HG03558 (cell line): Measurements from ENCODE around the gene CYTIP.

Experiments
- ATAC-seq: cut with Tn5 transposase; IDR thresholded peaks from one replicate; pipeline ENCODE4 v1.9.1; 2021; ENCODE audit warnings: moderate number of reproducible peaks; ENCODE audit not compliant: unreplicated experiment; ENCODE audit errors: extremely low read depth

The CYTIP gene

DNA sequence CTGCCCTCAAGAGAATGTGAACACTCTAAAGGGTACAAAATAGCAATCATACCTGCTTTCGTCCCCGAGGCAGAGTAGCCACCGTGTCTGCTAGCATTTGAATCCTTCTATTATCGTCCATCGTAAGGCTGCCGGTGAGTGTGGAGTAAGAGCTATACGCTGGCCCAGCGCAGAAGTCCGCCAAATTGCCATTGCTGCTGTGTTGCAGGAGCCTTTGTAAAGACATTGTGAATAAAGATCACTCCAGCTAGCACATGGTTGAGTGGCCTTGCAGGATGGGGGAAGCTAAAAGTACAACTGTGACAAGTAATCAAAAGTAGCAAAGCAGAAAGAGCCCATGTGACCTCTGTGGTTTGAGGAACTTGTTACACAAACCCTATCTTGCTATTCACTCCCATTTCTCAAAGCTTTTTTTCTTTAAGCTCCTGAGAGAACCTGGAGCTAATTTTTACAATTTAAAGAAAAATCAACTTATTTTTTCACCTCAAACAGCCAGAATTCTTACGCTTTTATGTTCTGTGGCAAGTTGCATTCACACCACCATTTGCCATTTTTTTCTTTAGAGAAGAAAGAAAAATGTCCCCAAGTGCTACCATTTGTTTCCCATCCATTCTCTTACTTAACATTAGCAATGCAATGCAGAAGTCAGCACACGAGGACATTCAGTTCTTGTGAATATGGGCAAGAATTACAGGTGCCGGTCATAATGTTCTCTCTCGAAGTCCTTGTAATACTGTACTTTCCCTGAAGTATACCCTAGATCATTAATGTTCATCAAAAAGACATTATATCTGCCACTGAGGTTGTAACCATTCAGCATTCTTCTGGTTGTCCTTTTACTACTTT, at the start of gene CYTIP:
Gene CYTIP (minus strand): TSS at position 295 of the 846 bp plus-strand sequence. CDS start 69 bp downstream, at position 226.
- peak; percentile 38 for ATAC-seq

DNA sequence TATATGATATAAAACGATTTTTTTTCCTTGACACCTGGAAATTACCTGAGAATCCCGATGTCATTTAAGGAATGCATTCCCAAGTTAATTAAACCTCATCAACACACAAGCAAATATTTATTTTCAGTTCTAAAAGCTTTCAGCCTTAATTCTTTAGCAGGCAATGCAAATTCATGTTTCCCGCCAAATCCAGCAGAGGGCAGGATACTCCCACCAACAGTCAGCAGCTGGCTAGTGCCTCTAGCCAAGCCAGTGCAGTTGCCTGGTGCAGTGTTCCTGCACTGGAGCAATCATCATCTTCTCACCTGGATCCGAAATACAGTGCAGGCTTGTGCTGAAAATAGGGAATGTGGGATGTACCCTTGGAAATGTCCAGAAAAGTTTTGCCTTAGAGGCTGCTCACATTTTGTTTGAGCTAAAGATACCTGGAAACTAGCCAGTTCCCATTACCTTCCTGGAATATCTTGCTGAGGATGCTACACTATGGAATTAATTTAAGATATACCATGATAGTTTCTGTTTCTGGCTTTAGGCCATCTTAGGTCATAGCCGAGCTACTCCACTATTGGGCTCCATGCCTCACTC, 48.4 kb upstream of the CYTIP start:
- peak; percentile 90 for ATAC-seq

DNA sequence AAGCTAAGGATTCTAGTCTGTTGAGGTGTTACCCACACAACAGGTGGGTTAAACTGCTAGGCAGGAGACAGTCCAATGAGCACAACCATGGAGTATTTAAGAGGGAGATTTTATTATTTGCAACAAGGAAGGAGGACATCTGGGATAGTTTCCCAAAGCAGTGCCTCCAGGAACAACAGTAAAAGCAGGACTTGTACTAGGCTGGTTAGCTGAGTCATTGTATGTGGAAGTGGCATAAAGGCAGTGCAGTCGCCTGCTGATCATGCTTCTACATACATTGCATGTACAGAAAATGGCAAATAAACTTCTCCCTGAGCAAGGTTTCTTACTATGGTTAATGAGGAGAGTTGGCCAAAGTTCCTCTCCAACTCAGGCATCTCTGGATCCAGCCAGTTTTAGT, 46.1 kb upstream of the CYTIP start:
- ATAC-seq: no peak

DNA sequence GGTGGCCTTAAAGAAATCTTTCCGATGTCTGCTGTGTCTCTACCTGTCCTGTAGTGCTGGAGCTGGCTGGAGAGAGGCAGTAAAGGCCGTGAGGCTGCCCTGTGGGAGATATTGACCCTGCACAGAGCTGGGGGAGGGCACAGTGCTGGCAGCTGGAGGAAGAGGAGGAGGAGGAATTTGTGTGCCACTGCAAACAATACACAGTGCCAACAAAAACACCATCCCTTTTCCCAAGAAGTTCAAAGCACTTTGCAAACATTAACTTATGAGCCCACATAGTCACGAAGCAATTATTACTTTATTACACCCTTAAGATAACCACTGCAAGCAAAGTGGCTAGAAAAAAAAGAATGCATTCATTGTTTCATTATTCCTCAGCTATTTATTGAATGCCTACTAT, 45.0 kb upstream of the CYTIP start:
- no peak for ATAC-seq

DNA sequence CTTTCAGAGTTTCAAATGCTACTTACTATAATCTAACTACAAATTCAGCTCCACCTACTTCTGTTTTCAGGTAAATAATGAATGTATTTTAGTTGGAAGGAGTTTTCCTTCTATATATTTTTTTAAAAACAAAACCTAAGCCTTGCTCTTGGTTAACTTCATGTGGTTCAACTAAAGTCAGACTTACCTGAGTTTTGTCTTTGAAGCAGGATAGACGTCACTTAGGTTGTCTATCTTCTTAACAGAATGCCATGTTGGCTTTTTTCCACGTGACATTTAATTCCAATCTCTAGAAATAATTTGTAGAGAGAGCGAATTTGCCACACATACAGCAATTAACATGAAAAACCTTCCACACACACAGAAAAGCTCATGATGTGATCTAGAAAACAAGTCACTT, 43.9 kb upstream of the CYTIP start:
- ATAC-seq: no peak

DNA sequence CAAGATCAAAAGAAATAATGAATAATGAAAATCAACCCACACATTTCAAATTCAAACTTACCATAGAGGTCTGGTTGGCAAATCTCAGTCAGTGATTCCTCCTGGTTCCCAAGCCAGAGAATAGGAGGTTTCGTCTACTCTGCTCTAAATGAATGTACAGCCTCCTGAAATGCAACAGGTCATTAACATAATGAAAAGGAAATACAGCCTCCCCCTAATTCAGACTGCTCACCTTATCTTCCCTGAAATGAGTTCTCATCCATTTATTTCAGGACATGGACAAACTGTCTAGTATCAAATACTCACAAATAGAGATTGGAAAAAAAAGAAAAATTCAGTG, 43.4 kb upstream of the CYTIP start:
- no peak for ATAC-seq

DNA sequence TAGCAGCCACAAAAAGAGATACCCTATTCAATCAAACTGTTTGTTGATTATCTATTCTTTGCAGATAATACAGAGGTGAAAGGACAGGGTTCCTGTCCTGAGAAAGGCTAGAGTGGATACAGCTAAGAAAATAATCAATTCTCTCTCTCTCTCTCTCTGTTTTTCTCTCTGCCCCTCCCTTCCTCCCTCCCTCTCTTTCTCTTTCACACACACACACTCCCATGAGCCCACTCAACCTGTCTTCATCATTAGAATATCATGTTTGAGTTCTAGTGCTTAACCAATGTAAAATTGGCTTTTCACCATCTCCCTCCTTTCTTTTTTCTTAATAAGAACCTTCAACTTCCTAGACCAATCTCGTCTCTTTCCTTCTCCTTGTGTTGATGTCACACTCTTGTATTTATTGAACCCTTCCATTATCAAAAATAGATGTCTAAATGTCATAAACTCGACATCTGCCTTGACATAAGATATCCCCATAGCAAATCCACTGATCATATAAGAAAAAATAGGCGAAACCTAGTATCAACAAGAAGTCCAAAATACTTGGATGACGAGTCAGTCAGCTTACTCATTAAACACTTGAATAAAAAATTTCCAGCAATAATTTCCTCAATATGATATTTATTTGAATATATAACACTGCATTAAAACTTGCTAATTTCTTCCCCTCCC, 42.8 kb upstream of the CYTIP start:
- ATAC-seq: no peak

DNA sequence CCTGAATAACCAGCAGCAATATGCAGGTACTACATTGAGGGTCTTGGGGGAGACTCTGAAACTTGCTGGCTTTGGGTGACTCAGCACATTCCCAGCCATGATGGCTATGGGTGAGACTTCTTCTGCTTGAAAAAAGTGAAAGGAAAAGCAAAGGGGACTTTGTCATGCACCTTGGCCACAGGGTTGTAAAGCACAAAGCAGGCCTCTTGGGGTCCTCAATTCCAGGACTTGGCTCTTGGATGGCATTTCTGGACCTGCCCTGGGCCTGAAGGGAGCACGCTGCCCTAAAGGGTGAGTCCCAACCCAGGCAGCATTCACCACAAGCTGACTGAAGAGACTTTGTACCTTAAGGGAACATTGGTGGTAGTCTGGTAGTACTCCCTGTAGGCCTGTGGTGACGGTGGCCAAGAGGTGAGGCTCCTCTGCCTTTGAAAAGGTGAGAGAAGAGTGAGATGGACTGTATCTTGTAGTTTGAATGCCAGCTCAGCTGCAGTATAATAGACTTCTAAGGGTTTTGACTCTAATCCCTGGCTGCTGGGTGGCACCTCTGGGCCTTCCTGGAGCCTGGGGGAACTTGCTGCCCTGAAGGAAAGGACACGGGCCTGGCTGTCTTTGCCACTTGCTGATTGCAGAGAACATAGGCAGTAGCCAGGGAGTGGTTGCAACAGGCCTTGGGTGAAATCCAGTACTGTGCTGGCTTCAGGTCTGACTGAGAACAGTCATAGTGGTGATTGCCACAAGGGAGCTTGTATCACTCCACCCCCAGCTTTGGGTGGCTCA, 36.5 kb upstream of the CYTIP start:
- peak; percentile 72 for ATAC-seq

DNA sequence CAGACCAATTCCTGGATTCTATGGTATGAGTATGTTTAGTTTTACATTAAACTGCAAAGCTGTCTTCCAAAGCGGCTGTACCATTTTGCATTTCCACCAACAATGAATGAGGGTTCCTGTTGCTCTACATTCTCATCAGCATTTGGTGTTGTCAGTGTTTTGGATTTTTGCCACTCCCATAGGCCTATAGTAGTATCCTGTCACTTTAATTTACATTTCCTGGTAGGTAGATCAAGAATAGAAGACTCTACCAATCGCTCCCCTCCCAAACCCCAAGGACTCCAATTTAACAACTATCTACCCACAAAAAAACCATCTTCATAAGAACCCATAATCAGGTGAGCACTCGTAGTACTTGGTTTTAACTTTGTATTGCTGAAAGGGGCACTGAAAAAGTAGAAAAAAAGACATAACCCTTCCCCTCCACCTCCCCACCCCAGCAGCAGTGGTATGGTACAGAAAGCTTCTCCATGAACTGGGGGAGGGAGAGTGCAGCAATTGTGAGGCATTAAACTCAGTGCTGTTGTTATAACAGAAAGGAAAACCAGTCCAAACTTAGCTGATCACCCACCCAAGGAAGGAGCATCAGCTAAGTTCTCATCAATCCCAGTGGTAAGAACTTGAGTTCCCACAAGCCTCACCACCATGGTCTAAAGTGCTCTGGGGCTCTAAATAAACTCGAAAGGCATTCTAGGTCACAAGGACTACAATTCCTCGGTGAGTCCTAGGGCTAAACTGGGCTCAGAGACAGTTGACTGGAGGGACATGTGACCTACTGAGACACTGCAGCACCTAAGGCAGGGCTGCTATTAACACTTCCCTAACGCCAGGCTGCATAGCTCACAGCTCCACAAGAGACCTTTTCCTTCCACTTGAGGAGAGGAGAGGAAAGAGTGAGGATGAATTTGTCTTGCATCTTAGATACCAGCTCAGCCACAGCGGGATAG, 35.5 kb upstream of the CYTIP start:
- peak; percentile 33 for ATAC-seq

DNA sequence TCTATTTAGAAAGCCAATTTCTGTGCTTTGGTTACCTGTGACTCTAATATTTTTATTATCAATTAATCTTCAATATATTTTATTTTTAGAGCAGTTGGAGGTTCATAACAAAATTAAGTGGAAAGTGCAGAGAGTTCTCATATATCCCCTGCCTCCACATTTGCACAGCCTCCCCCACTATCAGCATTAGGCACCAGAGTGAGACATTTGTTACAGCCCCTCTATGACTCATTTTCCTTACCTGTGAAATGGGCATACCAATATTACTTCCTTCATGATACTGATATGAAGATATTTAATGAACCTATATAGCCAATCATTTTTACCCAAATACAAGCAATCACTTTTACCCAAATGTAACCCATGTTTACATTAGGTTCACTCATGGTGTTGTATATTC, 34.0 kb upstream of the CYTIP start:
- ATAC-seq: no peak

DNA sequence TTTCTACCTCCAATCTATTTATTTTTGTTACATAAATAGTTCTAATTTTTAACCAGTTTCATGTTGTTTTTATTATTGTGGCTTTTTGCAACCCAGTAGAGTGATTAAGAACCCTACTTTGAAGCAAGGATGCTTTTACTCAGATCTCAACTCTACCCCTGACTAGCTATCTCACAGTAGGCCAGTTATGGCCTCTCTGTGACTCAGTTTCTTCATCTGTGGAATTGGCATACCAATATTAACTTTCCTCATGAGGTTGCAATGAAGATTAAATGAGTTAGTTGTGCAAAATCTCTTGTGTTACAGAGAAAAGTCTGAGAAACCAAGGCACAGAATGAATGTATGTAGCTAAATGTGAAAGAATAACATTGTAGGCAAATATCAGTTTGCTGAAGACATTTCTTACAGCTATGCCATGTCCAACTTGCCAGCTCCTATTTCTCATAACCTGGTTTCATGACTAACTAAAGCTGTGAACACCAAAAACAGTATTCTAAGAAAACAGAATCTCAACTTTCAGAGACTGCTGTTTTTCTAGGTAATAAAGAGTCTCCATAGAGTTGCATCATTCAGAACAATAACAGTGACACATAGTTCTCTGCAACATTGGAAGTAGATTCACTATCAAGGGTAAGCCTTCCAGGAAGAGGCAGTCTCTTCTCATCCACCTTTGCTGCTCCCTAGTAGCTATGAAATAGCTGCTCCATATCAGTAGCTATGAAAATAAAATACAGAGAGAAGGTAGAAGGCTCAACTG, 33.2 kb upstream of the CYTIP start:
- no peak for ATAC-seq

DNA sequence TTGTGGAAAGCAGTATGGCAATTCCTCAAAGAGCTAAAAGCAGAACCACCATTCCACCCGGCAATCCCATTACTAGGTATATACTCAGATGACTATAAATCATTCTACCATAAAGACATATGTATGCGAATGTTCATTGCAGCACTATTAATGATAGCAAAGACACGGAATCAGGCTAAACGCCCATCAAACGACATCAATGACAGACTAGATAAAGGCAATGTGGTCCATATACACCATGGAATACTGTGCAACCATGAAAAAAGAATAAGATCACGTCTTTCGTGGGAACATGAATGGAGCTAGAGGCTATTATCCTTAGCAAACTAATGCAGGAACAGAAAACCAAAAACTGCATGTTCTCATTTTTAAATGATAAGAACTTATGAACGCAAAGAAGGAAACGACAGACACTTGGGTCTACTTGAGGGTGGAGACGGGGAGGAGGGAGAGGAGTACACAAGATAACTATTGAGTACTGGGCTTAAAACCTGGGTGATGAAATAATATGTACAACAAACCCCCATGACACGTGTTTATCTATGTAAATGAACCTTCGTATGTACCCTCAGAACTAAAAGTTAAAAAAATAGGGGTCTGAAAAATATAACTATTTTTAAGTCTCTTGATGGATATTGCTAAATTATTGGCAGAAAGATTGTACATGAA, 32.0 kb upstream of the CYTIP start:
- ATAC-seq: no peak

DNA sequence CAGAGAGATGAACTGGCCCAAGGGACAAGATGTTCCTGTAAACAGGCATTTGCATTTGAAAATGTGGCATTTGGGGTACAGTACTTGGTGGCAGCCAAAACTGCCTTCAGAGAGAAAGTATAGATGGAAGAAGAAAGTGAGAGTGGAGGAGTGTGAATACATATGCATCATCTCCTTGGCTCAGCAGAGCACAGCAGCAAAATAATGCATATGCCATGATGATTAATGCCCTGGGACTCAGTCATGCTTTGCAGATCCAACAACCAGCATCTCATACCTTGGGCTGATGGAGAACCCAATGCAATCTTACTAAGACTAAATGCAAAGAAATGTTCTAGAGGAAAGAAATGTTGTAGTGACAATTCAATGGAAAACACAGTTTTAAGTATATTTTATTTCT, 29.7 kb upstream of the CYTIP start:
- ATAC-seq: no peak

DNA sequence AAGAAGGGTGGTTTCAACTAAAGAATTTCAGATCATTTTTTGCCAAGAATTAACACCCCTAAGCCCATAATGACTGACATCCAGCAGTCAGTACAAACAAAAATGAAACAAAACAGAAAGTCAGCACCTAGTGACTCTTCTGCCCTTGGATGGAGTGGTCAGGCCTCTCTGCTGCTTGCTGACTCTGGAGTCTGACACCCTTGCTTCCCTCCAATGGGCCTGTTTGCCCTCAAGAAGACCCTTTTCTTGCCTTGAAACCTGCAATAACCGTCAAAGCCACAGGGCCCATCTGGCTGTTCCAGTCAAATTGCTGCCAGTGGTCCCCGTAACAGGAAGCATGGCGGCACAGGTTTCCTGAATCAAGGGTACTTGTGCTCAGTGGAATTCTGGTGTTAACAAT, 27.2 kb upstream of the CYTIP start:
- no peak for ATAC-seq

DNA sequence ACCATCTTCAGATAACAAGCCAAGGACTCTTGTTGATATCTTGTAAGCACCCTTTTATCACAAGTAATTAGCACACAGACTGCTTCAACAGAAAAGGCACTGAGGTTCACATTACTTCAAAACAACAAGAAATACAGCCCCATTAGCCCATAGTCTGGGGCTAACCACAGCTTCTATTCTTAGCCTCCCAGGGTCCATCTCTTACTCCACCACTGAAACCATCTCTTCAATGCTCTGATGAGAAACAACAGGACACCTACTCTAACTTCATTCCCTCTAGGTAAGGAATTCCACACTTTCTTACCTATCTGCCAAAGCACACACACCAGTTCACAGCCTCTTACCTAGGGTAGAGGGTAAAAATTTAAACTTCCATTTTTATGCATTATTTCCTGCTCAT, 26.4 kb upstream of the CYTIP start:
- ATAC-seq: peak; percentile 26

DNA sequence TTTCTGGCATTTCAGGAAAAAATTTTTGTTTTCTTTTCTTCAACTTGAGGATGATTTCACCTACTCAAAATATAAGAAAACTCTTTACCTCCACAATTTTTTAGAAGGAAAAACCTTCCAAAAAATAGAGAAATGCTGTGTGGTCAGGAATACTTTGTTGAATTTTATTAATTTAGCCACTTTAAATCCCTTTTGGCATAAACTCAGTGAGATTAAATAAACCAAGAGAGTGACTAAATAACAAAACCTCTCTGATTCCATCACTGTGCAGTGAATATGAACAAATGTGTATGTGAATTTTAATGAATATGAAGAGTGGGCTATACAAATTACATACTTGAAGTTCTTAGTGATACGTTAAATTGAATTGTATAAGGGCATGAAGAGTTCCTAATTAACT, 25.8 kb upstream of the CYTIP start:
- ATAC-seq: no peak

DNA sequence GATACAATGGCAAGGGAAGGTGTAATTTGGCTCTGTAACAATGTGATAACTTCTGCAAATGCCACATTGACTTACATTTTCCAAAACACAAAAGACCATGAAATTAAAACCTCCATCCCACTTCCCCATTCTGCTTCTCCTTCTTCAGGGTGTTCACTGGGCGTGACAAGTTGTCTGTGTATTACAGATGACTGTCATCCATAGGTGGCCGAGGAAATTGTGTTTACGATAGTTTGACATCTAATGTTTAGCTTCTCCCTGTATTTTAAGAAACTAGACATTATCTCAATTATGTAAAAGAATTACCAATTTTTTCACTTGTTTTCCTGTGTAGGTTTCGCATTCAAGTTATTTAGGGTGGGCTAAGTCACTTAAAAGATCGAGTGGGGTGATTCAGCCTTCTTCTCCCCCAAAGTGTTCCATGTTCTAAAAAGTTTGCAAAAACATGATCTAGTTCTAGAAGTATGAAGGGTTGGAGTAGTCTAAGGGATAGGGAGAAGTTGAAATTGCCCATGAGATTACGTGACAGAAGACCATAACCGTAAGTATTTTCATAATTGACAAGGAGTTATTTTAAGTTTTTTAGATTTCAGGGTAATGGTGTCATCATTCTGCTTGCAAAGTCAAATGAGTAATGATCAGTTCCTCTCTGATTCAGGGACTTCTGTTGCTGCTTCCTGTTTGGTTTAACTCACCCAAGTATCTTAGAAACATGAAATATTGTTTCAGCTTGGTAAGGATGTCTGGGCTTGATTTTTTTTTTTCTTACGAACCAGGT, 25.2 kb upstream of the CYTIP start:
- ATAC-seq: peak; percentile 74

DNA sequence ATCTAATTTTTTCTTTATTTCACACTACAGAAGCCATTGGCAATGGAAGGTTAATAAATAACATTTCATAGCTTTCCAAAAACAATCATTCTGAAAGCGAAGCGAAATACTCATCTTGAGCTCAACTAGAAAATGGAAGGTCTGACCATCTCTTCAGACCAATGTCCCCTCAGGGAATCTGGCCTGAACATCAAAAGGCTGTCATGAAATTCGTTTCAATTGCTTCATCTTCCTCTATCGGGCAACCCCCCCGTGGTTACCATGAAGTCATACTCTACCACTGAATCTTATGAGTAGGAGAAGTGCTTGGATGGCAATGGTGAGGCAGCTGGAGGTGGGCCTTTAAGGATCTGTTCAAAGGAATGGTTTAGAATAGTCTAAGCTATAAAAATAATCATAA, 22.9 kb upstream of the CYTIP start:
- no peak for ATAC-seq
